Stimulated activated CD4-positive, alpha-beta T cell treated with anti-CD3 and anti-CD28 coated beads, Interleukin-2, amount 100 ng/mL, for 48 hours (primary cell): ENCODE results near the gene GPR32.

ENCODE experiments used
- DNase-seq, 2 donors: peaks; one replicate each; pipeline ENCODE4 v3.0.0-alpha.2; 2020

Gene GPR32

DNA sequence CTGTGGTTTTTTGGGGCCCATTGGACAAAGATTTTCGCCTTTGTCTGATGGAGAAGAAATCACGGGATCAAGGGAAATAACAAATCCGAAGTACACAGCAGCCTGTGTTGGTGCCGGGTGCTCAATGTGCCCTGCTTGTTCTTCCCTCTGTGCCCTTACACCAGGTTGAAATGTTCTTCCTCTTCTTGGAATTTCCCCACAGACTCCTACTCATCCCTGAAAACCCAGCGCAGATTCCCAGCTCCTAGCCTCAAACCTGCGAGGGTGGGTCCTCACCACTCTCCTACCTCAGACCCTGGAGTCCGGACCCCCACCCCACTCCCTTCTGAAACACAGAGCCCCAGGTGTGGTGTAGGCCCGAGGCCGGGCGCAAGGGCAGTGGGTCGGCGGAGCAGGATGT lies 15.1 kb downstream of the GPR32 start:
- DNase-seq = no peak

DNA sequence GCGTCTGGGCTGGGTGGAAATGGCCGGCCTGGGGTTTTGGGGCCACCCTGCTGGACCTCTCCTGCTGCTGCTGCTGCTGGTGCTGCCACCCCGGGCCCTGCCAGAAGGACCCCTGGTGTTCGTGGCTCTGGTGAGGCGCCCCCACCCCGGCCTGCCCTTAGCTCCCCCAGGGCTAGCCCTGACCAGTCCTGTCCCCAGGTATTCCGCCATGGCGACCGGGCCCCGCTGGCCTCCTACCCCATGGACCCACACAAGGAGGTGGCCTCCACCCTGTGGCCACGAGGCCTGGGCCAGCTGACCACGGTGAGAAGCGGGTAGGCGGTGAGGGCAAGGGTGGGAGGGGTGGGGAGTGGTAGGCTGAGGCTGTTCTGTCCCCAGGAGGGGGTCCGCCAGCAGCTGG lies 20.1 kb downstream of the GPR32 start, which contains the start of gene ACP4:
Gene ACP4, plus strand, starts transcription at position 20 of the 400 bp plus-strand sequence. Its CDS starts 0 bp downstream, at position 20.
- no peak for DNase-seq

DNA sequence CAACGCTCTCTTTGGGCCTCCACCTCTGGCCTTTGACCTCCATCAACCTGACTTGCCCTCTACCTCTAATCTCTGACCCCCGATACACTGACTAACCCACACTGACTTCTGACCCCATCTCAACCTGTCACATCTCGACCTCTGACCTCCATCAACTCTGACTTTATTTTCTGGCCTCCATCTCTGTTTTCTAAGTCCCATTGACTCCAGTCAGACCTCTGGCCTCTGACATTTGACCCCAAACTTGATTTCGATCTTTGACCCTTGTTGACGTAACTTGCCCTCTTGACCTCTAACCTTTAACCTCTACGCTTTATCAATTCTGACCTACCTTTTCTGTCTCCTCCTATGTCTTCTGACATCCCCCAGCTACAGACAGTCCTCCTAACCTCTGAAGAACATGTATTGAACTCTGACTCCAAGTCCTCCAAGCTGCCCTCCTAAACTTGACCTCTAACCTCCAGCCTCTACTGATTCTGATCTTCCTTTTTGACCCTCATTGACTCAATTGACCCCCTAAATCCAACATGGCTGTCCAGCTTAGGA lies 20.7 kb downstream of the GPR32 start:
- DNase-seq = no peak

DNA sequence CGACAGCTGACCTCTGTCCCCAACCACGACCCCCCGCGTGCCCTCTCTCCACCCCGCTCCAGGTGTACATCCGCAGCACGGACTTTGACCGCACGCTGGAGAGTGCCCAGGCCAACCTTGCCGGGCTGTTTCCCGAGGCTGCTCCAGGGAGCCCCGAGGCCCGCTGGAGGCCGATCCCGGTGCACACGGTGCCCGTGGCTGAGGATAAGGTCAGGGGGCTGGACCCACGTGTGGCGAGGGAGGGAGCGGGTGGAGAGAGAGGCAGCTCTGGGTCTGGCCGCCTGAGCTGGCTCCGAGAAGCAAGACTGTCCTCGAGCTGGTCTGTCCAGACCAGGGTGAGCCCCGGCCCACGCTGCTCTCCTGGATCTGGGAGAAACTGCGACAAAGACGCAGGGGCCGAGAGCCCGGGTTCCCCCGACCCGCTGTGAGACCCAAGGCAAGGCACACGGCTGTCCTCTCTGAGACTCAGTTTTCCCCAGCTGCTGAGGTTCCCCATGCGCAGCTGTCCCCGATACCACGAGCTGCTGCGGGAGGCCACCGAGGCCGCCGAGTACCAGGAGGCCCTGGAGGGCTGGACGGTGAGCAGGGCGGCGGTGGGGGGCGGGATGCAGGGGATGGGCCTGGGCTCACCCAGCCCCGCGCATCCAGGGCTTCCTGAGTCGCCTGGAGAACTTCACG lies 21.5 kb downstream of the GPR32 start:
- no peak for DNase-seq

DNA sequence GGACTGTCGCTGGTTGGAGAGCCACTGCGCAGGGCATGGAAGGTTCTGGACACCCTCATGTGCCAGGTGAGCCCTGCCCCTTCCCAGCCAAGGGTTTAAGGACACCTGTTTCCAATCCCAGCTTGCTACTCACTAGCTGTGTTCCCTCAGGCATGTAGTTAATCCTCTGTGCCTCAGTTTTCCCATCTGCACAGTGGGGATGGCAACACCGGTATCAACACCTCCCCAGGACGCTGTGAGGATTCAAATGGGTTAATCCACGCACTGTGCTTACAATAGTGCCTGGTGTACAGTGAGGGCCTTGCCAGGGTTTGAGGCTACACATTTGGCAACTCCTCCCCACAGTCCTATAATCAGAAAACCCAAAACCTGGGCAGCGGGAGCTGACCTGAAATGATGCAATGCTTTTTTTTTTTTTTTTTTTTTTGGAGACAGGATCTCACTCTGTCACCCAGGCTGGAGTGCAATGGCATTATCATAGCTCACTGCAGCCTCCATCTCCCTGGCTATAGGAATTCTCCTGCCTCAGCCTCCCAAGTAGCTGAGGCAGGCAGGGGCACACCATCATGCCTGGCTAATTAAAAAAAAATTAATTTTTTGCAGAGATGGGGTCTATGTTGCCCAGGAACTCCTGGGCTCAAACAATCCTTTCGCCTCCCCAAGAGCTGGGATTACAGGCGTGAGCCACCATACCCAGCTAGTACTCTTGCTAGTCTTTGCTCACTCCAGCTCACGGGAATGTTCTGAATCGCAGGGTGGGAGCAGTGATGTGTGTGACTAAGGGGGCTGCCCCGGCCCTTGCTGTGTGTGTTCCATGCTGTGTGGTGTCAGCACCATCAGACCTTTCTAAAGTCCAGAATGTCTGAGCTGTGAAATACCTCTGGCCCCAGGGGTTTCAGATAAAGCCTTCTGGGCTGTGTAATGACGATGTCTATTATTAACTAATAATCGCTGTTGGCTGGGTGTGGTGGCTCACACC lies 22.3 kb downstream of the GPR32 start:
- no peak for DNase-seq

DNA sequence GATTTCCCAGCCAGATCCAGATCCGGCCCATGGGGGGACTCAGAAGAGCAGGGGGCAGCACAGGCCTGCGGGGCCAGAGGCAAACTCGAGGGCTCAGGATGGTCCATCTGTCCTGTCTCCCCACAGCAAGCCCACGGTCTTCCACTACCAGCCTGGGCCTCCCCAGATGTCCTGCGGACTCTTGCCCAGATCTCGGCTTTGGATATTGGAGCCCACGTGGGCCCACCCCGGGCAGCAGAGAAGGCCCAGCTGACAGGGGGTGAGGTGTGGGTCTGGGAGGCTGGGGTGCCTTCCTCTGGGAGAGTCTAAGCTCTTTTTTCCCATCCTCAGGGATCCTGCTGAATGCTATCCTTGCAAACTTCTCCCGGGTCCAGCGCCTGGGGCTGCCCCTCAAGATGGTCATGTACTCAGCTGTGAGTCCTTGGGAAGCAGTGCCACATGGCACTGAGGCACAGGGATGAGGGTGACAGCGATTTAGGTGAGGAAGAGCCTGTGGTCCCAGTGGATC lies 23.3 kb downstream of the GPR32 start:
- no peak for DNase-seq

DNA sequence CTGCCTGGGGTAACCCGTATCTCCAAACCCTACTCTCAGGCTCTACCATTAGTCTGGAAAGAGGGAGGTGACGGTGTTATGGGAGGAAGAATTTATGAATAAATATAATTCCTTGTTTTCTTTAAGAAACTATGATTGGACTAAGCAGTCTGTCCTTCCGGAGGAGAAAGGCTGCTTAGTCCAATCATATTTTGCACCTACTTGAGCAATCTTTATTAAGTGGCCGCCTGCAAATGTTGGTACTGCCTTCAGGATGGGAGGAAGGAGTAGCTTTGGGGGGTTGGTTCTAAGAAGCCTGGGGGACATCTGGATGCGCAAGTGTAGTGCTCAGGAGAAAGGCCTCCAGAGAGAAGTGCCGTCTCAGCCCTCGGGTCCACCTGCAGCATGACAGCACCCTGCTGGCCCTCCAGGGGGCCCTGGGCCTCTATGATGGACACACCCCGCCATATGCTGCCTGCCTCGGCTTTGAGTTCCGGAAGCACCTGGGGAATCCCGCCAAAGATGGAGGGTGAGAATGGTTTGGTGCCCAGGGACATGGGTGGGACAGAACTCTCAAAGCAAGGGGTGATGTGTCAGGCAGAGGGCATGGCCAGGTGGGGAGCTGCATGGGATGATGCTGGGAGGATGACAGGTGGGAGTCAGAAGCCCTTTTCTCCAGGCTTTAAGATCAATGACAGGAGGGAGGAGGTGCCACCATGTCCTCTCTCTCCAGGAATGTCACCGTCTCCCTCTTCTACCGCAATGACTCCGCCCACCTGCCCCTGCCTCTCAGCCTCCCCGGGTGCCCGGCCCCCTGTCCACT lies 24.0 kb downstream of the GPR32 start:
- DNase-seq = no peak

DNA sequence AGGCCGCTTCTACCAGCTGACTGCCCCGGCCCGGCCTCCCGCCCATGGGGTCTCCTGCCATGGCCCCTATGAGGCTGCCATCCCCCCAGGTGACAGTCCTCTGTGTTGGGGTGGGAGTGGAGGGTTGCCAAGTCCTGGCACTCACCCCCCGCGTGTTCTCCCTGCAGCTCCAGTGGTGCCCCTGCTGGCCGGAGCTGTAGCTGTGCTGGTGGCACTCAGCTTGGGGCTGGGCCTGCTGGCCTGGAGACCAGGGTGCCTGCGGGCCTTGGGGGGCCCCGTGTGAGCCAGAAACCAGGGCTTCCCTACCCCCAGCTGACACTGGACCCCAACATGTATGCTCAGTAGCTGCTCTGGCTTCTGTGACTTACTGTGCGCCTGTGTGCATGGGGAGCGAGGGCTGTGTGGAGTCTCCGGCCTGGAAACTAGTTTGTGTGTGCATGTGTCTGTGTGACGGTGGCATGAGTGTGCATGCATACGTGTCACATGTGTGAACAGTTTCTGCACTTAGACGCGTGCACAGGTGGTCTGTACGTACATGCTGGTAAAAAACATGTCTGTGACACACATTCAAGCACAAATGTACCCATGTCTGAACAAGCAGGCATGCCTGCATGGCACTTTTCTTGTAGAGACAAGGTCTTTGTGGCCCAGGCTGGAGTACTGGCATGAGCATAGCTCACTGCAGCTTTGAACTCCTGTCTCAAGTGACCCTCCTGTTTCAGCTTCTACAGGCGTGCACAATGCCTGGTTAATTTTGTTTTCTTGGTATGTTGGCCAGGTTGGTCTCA lies 24.8 kb downstream of the GPR32 start:
- no peak for DNase-seq

DNA sequence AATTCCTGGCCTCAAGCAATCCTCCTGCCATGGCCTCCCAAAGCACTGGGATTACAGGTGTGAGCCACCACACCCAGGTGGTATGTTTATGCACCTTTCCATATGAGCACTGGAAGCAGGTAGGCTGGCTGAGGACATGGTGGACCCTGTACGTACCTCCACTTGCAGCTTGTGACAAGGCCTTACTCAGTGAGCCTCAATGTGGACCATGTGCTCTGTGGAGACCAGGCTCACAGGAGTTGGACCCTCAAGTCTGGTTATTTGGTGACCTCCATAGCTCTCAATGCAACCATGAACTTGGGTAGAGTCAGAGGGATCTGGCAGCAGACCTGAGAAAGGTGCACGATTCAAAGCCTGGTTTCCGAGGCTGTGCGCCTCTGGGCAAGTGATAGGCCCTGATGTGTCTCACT lies 25.4 kb downstream of the GPR32 start:
- no peak for DNase-seq

DNA sequence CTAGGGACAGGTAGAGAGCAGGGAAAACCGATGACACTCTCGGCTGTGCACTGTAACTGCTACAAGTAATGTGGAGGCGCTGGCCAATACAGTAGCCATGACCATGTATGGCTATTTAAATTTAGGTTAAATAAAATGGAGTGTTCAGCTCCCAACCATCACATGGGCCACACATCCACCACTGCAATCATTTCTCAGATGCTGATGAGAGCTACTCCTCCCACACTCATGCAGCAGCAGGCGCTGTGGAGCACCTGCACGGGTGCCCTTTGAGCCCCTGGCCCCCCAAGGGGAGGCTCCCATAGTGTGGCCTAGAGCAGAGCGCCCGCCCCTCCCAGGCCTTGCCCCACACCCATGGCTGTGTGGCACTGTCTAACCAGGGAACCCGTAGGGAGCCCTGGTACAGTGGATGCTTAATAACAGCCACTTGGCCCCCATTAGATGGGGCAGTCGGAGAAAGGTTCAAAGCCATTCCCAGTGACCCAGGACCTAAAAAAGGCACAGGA lies 25.9 kb downstream of the GPR32 start:
- DNase-seq = no peak

DNA sequence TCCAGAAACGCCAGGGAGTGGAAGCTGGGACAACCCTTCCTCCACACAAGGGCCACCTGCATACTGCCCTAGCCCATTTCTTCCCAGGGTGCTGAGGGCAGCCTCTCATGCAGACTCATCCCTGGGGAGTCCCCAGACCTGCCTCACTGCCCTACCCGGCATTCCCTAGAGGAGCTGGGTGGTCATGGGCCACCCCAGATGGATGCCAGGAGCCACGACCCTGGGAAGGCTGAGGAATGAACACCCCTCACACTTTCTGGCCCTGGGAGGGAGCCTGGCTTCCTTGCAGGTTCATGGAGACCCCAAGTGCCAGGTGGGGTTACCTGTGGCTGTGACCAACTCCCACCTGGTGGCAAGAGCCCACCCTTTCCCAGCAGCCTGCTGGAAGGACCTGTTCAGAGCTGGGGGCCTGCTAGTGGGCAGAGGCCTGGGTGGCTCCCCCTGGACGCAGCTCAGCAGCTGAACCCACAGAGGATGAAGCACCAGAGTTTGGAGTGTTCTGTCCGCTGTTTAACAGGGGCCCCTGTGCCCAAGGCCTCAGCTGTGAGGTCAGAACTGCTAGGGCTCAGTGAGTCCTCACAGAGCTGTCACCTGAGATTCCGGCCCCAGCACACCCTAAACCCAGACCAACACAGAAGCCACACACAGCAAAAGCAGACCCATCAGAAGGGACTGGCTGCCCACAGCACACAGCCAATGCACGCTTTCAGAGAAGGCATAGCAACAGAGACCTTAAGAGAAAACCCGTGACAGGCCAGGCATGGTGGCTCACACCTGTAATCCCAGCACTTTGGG lies 26.6 kb downstream of the GPR32 start:
- DNase-seq = no peak

DNA sequence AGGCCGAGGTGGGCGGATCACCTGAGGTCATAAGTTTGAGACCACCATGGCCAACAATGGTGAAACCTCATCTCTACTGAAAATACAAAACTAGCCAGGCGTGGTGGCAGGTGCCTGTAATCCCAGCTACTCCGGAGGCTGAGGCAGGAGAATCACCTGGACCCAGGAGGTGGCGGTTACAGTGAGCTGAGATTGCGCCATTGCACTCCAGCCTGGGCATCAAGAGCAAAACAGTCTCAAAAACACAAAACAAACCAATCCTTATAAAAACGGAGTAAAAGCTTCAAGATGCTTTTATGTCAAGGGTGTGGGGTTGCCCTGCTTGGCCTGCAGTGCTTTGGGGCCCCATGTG lies 27.1 kb downstream of the GPR32 start:
- DNase-seq = no peak

DNA sequence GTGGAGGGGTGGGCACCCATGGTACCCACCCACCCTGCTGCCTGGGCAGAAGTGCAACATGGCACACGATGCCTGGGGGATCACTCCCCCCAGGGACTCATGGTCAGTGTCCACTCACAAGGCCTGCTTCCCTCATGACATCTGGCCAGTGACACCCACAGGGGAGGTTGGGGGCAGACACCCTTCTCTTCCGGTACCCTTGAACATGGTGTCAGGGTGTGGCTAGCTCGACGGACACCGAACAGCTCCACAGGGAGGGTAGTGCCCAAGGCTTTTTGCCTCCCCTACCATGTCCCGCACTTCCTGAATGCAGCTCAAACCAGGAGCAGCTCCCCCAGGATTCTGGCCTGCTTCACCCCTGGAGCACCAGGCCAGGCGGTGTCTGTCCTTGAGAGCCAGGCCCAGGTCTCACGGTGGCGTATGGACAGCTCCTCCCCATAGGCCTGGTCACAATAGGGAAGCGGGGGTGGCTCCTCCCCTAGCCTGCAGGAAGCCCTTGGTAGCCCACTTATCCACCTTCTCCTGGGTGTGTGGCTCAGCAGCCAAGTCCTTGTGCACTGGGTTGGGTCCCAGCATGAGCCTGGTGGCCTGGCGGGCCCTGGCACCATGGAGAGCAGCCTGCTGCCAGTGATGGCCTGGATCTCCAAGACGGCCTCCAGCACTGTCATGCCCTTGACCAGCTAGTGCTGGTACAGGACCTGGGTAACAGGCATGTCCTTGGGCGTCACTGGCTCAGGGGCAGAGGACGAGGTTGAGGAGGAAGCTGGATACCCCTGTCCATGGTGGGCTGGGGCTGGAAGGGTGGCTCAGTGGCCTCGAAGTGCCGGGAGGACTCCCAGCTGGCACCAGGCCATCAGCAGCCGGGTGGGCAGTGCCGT lies 27.8 kb downstream of the GPR32 start:
- DNase-seq = no peak

DNA sequence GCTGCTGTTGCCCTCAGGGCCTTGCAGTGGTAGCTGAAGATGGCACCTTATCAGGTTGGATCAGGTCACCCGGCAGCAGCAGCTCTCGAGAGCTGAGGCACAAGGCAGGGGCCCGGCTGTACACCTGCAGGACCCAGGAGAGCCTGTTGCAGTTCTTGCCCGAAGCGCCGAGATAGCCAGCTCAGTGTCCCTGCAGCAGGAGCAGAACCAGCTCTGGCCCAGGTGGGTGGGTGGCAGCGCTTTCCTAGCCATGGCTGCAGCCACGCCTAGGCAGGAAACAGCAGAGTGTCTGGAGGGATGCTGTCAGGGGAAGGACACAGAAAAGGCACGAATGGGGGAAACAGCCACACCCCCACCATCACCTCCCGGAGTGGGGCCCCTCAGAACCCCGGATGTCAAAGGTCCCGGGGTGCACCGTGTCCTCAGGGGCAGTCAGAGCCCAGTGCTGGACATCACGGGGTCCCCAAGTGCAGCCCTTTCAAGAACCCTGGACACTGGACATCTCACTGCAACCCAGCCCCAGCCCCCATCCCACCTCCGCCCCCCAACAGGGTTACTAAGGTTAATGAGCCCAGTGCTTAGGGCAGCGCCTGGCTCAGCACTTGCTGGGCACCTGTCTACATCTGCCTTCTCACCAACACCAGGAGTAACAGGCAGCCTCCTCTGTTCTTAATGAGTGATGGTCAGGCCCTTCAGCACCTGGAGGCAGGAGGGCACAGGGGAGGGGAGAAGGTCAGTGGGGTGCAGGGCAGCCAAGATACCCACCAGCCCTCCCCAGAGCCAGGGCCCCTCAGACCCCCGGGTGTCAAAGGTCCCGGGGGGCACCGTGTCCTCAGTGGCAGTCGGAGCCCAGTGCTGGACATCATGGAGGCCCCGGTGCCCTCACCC lies 28.6 kb downstream of the GPR32 start:
- DNase-seq = no peak

DNA sequence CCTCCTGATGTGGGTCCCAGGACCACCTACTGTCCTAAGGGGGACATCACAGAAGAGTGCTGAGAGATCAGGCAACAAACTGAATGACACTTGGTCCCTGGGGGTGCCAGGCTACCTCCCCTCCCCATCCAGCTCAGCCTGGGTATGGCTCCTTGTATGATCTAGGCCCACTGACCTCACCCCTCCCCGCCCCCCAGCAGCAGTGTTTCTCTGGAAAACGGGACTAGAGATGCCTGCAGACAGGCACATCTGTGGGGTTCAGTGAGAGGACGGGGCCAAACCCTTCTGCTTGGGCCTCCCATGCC lies 29.2 kb downstream of the GPR32 start:
- no peak for DNase-seq

DNA sequence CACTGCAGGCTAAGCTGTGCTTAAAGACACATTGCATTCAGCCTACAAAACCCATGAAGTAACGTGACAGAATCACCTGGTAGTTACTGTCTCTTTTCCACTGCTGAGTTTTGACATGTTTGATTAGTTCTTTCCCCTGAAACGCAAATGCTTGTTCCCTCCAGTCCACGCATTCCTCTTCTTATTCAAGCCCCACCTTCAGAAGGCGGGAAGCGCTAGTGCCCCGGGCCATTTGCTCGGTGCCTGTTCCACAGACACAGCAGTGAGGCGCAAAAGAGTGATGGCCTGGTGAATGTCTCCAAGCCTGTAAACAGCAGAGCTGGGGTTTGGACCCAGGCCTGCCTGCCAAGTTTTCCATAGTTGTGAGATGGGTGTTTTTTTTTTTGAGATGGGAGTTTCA lies 30.8 kb downstream of the GPR32 start:
- DNase-seq = no peak

DNA sequence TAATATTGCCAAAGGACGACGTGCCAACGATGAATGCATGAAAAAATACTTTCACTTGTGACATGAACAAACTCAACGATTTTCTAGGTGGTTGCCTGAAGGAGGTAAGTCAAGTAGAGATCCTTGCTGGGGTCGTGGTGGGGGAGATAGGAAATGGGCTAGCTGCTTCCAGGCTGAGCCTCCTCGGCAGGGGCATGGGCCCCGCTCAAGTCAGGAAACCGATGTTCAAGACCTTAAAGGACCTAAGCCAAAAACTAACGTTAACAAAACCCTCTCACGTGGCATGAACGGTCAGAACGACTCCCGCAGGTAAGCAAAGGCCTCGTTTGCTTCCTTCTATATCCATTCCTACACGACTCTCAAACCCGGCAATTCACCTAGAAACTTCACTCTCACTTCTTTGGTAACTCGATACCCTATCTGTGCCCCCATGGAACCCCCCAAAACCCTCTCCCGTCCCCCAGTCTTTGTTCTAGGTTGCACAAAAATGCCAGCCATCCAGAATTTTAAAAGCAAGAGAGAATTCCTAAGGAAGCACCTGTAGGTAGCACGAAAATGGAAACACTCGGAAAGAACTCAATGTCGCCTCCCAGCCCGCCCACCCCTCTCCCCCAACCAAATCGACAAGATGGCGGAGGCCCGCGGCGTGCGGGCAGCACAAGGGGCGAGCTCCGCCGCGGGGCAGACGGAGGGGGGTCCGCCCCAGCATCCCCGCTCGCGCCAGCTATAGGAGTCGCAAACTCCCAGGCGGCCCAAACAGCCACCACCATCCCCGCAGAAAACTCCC lies 33.6 kb downstream of the GPR32 start:
- DNase-seq = no peak
